ENCODE measurements around the gene DHX9.

DHX9 gene

DNA sequence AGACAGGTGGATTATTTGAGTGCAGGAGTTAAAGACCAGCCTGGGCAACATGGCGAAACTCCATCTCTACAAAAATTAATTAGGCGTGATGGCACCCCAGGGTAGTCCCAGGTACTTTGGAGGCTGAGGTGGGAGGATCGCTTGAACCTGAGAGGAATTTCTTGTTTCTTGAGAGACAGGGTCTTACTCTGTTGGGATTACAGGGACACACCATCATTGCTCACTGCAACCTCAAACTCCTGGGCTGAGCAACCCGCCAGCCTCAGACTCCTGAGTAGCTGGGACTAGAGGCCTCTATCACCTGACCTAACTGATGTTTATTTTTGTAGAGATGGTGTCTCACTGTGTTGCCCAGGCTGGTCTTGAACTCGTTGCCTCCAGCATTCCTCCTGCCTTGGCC, 24.8 kb downstream of the DHX9 start:
- TF ChIP-seq, protein P1, sequence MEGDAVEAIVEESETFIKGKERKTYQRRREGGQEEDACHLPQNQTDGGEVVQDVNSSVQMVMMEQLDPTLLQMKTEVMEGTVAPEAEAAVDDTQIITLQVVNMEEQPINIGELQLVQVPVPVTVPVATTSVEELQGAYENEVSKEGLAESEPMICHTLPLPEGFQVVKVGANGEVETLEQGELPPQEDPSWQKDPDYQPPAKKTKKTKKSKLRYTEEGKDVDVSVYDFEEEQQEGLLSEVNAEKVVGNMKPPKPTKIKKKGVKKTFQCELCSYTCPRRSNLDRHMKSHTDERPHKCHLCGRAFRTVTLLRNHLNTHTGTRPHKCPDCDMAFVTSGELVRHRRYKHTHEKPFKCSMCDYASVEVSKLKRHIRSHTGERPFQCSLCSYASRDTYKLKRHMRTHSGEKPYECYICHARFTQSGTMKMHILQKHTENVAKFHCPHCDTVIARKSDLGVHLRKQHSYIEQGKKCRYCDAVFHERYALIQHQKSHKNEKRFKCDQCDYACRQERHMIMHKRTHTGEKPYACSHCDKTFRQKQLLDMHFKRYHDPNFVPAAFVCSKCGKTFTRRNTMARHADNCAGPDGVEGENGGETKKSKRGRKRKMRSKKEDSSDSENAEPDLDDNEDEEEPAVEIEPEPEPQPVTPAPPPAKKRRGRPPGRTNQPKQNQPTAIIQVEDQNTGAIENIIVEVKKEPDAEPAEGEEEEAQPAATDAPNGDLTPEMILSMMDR (conservative IDR thresholded peaks at IDR 0.05; ENCODE audit: control insufficient read depth, insufficient read depth, low read depth, low read length): no peak
- DNase-seq (ENCODE audit: low read depth): no peak
- H3K4me3 ChIP-seq (ENCODE audit: control insufficient read depth, low read depth, low read length): no peak overlapping the region

DNA sequence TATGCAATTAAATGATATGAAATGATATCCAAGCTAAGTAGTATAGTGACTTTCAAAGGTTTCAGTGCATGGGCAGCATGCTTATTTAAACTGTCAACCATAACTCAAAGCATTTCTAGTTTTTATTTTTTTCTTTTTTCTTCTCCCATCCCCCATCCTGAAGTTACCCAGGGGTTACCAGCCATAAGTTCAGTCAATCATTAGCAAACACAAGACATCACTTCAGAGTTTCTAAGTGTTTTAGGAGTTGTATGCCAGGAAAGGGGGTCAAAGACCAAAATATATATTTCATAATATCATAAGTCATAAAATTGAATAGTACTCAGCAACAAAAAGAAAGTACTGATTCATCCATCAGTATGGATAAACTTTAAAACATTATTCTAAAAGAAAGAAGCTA, 28.7 kb downstream of the DHX9 start:
- TF ChIP-seq, protein P1 (conservative IDR thresholded peaks at IDR 0.05; ENCODE audit: control insufficient read depth, insufficient read depth, low read depth, low read length): no peak
- no peak overlapping the region for H3K4me3 ChIP-seq (ENCODE audit: control insufficient read depth, low read depth, low read length)
- no peak for DNase-seq (ENCODE audit: low read depth)

DNA sequence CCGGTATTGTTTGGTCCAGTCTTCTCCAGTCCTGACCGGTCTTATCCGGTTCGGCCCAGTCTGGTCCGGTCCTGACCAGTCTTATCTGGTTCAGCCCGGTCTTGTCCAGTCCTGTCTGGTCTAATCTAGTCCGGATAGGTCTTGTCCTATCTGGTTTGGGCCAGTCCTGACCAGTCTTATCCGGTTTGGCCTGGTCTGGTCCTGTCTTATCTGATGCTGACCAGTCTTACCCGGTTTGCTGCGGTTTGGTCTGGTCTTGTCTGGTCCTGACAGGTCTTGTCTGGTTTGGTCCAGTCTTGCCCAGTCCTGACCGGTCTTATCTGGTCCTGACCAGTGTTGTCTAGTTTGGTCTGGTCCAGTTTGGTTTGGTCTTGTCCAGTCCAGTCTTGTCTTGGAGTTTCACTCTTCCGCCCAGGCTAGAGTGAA, 30.1 kb downstream of the DHX9 start:
- no peak overlapping the region for H3K4me3 ChIP-seq (ENCODE audit: control insufficient read depth, low read depth, low read length)
- DNase-seq (ENCODE audit: low read depth): no peak
- TF ChIP-seq, protein P1 (conservative IDR thresholded peaks at IDR 0.05; ENCODE audit: control insufficient read depth, insufficient read depth, low read depth, low read length): no peak

DNA sequence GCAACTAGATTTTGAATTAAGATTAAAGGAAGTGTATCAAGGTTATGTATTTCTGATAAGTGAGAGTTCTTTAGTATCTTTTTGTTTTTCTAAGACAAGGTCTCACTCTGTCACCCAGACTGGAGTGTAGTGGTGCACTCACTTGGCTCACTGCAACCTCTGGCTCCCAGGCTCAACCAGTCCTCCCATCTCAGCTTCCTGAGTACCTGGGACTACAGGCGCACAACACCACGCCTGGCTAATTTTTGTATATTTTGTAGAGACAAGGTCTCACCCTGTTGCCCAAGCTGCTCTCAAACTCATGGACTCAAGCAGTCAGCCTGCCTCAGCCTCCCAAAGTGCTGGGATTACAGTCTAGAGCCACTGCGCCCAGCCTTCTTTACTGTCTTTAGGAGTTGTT, 33.7 kb downstream of the DHX9 start:
- TF ChIP-seq, protein P1 (conservative IDR thresholded peaks at IDR 0.05; ENCODE audit: control insufficient read depth, insufficient read depth, low read depth, low read length): no peak
- H3K4me3 ChIP-seq (ENCODE audit: control insufficient read depth, low read depth, low read length): no peak overlapping the region
- DNase-seq (ENCODE audit: low read depth): no peak

DNA sequence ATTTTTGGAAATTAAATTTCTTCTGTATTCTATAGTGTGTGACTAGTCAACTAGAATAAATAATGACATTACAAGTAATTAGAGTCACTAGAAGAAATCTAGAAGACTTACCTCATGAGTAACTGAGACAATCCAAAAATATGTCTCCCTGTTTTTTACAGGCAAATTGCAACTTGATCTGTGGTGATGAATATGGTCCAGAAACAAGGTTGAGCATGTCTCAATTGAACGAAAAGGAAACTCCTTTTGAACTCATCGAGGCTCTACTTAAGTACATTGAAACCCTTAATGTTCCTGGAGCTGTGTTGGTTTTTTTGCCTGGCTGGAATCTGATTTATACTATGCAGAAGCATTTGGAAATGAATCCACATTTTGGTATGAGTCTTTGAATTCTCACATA, 36.7 kb downstream of the DHX9 start:
- no peak overlapping the region for H3K4me3 ChIP-seq (ENCODE audit: control insufficient read depth, low read depth, low read length)
- TF ChIP-seq, protein P1 (conservative IDR thresholded peaks at IDR 0.05; ENCODE audit: control insufficient read depth, insufficient read depth, low read depth, low read length): no peak
- no peak for DNase-seq (ENCODE audit: low read depth)

DNA sequence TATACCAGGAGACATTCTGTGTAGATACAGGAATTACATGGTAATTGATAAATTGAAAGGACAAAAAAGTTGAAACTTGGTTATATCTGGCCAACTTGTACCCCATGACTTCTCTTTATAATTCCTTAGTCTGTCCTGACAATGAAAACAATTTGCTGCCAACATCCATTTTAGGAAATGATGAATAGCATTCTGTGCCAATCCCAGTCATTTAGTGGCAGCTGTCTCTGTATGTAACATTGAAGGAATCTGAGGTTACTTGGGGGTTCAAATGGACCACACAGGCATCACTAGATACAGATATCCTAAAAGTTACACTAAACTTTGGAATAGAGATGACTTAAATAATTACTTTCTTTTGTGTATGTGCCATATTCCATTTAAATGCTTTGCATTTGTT, 38.2 kb downstream of the DHX9 start:
- H3K4me3 ChIP-seq (ENCODE audit: control insufficient read depth, low read depth, low read length): no peak overlapping the region
- no peak for DNase-seq (ENCODE audit: low read depth)
- TF ChIP-seq, protein P1 (conservative IDR thresholded peaks at IDR 0.05; ENCODE audit: control insufficient read depth, insufficient read depth, low read depth, low read length): no peak

DNA sequence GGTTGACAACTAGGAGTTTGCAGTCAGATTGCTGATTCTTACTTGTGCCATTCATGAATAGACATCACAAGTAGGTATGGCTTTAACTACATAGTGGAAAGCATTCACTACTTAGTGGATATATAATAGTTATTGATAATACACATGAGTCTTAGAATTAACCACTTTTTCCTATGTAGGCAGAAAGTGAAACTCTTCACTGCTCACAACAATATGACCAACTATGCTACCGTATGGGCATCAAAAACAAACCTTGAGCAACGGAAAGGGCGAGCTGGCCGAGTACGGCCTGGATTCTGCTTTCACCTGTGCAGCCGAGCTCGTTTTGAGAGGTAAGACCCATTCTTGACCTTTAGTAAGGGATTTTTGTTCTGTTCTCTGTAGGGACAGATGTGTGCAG, 38.7 kb downstream of the DHX9 start:
- DNase-seq (ENCODE audit: low read depth): no peak
- H3K4me3 ChIP-seq (ENCODE audit: control insufficient read depth, low read depth, low read length): no peak overlapping the region
- TF ChIP-seq, protein P1 (conservative IDR thresholded peaks at IDR 0.05; ENCODE audit: control insufficient read depth, insufficient read depth, low read depth, low read length): no peak
